Right kidney (tissue), 1 donor: ENCODE results near the gene OTOF.
A peak's percentile ranks its signal among the peaks of the same experiment; 100 is the strongest.

ENCODE experiments used
- DNase-seq: peaks from one replicate; pipeline ENCODE4 v3.0.0-alpha.2; 2016

OTOF gene

DNA sequence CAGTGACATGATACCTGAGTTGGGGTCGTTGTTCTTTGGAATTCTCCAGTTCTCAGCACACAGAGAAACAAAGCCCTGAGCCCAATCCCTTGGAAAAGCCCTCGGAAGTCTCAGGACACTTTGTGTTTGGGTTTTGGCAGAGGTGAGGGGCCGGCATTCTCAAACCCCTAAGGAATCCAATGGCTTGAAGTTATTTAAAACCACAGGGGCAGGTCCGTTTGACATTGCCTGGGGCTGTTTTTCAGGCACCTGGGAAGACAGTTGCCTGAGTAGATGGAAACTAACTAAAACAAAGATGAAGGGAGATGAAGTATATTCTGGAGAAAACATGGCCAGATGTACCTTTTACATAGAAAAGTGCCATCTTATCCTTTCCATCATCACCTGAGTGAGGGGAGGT is 22.5 kb upstream of the OTOF start:
- no peak for DNase-seq

- peak; percentile 43 for DNase-seq
These were observed 17.9 kb upstream of the OTOF start for GRCh38 chr2:26495705-26496297.

- no peak for DNase-seq
These were observed 17.0 kb upstream of the OTOF start for GRCh38 chr2:26494891-26495290.

- DNase-seq, result no peak
These were observed 16.3 kb upstream of the OTOF start for GRCh38 chr2:26494199-26494598.

DNA sequence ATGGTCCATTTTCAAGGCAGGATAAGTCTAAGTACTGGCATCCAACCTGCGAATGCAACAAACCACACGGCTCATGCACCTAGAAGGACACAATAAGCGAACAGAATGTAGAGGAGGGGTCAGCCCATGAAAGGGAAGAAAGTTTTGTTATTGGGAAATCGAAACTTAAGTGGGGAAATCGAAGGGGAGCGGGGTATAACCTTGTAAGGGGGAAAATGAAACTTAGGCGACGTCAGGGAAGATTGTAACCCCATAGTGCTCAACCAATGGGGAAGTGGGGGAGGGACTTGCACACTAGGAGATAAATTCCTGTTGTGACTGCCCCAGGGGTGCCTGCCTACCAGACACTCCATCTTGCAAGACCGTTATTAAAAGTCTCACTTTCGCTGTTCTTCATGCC is 15.6 kb upstream of the OTOF start:
- no peak for DNase-seq

DNA sequence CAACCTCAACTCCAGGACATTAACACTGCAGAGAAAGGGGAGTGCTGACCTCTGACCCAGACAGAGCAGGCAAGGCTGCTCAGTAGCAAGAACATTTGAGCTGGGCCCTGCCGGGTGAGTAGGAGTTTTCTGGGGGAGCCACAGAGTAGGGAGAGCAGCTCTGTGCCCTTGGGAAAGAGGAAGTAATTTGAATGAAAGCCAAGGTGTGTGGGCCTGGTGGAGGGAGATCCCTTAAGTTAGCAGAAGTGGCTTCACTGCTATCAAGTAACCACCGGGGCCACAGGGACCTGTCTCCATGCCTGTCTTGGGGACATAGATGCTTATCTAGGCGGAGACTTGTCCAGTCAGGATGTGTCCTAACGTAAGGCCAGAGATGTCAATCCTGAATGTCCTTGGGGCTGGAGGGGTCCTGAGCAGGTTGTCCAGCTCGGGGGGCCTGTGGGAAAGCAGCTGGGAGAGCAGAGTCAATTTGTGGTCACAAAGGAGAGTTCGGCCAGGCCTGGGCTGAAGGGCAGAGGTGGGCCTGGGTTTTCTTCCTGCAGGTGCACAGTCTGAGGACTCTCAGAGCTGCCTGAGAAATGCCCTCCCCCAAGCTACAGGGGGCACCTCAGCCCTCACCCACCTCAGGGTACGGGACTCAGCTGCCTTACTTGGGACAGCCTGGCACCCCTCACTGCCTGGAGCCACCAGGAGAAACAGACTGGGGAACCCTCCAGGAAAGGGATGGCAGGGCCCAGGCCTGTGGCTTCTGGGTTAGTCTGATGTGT is 15.0 kb upstream of the OTOF start:
- DNase-seq, result no peak

DNA sequence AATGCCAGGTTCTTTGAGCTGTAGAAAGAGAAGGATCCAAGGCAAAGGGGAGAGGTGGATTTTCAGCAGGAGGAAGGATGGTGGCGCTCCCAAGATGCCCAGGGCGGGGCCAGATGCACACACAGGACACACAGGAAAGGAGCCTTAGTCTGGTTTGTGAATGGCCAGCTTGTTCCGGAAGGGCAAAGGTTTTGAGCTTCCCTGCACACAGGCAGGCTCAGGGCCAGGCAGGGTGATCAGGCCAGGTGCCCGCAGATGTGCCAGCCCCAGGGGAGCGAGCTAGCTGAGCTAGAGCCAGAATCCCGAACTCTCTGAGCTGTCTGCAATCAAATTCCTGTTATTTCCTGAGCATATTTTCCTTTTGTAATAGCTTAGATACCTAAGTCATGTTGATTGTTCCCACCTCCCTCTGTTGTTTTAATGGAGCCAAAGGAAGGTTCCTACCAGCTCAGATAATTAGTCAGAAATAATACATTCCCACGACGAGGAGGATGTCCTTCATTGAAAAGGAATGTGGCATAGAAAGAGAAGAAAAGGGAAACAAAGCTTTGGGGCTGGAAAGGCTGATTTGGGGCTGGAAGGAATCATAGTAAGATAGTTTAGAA is 13.7 kb upstream of the OTOF start:
- no peak for DNase-seq

DNA sequence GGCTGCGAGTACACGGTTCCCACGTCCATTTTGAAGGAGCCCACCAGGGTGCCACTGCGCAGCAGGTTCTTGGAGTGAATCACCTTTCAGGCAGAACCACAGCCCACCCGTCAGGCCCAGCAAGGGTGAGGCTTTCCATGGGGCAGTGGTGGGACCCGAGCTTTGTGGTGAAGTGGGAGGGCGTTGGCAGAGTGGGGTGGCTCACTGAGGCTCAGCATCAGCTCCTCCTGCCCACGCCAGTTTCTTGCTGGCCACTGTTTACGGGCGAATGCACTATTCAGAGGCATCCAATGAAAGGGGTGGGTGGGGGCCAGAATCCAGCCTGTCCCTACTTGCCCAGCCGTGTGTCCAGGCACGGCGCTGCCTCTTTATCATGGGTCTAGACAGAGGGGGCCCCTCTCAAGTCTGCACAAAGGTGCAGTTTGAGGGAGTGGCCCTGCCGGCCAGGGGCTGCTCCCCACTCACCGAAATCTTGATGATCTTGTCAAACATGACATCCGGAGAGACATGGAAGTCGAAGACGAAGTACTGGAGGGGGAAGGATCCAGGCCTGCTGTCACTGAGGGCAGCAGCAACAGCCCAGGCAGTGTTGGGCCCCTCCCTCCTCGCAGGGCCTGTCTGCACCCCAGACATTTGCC is 11.4 kb upstream of the OTOF start:
- no peak for DNase-seq

GRCh38 chr2:26488463-26489212 is 10.7 kb upstream of the OTOF start:
- DNase-seq, result no peak

- DNase-seq, result no peak
These were observed 9.3 kb upstream of the OTOF start for GRCh38 chr2:26487192-26487591.

- no peak for DNase-seq
These were observed 8.9 kb upstream of the OTOF start for GRCh38 chr2:26486789-26487188.

DNA sequence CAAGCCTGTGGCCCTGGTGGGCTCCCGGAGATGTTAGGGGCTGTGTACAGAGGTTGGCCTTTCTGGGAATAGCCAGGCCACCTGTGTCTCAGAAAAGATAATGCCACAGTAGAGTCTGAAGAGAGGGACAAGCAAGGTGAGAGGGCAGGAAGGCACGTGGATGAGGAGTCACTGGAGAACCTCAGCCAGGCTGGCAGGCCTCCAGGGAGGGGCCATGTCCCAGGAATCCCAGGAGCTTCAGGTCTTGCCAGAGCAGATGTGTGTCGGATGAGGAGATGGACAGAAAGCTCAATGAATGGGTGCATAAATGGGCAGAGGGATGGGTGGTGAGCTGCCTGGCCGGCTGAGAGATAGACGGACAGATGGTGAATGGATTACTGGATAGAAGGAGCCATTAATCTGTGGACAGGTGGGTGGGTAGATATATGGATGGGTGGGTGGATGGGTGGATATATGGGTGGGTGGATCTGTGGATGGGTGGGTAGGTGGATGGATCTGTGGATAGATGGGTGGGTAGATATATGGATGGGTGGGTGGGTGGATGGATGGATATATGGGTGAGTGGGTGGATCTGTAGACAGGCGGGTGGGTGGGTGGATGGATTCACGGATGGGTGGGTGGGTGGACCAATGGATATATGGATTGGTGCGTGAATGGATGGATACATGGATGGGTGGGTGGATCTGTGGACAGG is 7.9 kb upstream of the OTOF start:
- DNase-seq, result no peak

DNA sequence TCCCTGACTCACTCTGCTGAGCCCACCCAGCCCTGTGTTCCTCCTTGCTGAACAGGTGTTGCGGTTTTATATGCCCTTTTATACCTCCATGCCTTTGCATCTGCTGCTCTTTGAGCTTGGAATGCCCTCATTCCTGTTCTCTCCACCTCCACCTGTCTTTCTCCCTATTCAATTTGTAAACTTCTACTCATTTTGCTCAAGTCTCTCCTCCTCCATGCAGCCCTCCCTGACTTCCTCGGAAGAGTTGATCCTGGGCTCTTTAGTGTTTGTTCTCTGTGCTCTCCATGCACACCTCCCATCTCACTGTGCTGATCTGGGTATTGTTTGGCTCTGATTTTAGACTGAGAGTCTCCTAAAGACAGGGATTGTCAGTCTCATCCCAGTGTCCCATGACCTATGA is 7.2 kb upstream of the OTOF start:
- DNase-seq, result no peak

GRCh38 chr2:26484579-26484978 is 6.7 kb upstream of the OTOF start:
- DNase-seq, result no peak

DNA sequence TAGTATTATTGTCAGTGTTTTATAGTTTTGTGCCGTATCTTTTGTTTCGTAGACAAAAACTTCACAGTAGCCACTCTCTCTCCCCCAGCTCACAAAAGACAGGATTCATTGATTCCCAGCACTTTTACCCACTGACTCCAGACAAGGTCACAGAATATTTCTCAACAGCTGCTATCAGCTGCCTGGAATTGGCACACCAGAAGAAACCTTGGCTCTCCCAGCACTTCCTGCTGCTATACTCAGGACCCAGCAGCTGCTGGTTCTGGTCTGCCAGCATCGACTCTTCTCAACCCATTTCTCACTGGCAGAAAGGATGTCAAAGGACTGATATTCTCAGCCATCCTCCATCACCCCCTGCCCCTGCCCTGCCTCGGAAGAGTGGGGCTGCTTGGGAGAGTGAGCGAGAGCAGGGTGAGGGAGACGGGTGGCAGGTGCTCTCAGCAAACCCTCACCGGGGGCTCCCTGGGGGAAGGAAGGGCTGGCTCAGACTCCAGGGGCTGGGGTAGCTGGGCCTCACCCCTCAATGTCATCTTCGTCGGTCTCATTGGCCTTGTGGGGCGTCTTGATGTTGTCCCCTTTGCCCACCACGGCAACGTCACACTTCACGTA is 6.1 kb upstream of the OTOF start:
- no peak for DNase-seq

DNA sequence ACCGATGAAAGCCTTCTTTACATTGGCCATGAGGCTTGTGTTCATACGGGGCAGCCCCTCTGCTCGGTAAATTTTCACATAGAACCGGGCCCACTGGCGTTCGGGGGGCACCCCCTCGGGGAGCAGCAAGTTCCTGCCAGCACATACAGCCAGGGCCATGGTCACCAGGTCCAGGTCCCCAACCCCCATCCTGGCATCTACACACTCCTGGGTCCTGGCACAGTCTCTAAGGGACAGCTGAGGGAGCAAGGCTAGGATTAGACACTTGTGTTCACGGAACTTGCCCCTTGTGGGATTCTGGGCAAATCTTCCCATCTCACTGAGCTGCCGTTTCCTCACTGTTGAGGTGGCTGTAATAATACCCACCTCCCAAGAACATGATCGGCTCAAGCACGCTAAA is 5.6 kb upstream of the OTOF start:
- no peak for DNase-seq

DNA sequence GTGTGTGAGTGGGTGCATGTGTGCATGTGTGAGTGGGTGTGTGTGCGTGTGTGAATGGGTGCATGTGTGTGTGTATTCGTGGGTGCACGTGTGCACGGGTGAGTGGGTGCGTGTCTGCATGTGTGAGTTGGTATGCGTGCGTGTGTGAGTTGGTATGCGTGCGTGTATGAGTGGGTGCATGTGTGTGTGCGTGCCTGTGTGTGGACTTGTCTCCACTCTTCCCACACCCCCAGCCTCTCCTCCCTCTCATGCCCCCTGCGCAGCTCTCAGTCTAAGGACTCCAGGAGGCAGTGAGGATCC is 5.1 kb upstream of the OTOF start:
- DNase-seq, result no peak

DNA sequence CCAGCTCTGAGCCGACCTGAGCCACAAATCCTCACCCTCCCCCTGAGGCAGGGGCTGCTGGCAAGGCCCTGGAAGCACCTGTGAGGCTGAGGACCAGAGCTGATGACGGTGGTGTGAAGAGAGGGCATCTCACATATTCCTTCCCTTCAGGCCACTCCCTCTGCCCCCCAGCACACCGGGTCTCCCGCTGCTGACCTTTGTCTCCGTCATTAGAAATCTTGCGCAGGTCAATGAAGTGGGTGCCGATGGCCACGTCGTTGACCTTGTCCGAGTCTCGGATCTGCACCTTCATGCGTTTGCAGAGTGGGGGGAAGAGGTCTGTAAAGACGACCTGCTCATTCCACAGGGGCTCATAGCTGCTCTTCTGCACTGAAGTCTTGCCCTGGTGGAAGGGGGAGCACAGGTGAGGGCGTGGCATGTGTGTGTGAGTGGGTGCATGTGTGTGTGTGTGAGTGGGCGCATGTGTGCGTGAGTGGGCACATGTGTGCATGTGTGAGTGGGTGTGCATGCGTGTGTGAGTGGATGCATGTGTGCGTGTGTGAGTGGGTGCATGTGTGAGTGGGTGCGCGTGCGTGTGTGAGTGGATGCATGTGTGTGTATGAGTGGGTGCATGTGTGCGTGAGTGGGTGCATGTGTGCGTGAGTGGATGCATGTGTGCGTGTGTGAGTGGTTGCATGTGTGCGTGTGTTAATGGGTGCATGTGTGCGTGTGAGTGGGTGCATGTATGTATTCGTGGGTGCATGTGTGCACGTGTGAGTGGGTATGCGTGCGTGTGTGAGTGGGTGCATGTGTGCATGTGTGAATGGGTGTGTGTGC is 4.5 kb upstream of the OTOF start:
- no peak for DNase-seq

GRCh38 chr2:26481706-26482105 is 3.8 kb upstream of the OTOF start:
- DNase-seq, result no peak

DNA sequence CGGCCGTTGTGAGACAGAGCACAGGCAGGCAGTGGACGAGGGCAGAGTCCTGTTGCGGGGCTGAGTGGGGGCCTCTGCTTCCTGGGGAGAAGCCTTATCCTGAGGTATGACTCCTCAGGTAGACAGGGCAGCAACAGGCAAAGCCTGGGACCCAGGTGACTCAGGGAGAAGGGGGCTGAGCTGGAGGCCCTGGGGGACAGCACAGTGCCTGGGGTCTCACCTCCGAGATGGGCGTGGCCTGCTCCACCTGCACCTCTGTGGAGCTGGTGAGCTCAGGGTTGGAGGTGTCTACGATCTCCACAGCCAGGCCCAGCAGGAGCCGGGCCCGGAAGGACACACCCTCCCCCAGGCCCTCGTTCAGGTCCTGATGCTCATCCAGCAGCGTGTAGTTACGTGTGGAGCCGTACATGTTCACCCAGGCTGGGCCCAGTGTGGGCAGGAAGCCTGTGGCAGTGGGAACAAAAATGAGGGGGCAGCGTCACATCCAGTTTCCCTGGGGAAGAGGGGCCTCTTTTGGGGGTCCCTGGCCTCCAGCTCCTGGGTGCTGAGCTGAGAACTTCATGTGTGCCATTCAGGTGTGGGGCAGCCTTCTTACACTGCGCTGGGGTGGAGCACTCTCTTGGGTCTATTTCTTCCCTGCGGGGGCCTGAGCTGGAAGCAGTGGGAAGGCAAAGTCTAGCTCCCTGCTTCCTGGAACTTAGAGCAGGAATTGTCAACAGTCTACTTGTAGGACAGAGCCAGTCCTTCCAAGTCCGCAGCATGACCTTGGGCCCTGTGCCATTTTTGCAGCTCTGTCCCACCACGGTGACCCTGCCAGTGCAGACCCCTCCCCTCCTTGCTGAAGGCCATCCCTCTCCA is 2.9 kb upstream of the OTOF start:
- no peak for DNase-seq
